Type B pancreatic cell (in vitro differentiated cells): Measurements from ENCODE around the gene ECPAS. TPM values are rescaled to one million over a fixed set of nuclear protein-coding genes. Genes with fewer than 3 reads are reported as not detected.

Experiments
- DNase-seq: peaks from one replicate; pipeline ENCODE4 v3.0.0; 2021; ENCODE audit warnings: mixed read lengths; ENCODE audit not compliant: unreplicated experiment; ENCODE audit errors: extremely low spot score
- H3K27ac Mint-ChIP-seq: 2 replicates; pipeline ENCODE4 v1.8.0; 2021; ENCODE audit warnings: mild to moderate bottlenecking, mixed read lengths
- H3K27me3 Mint-ChIP-seq: 2 replicates; pipeline ENCODE4 v1.8.0; 2021; ENCODE audit warnings: mixed read lengths
- H3K36me3 Mint-ChIP-seq: 2 replicates; pipeline ENCODE4 v1.8.0; 2021; ENCODE audit warnings: mixed read lengths
- H3K4me1 Mint-ChIP-seq: one replicate; pipeline ENCODE4 v1.8.0; 2021; ENCODE audit warnings: mixed read lengths; ENCODE audit not compliant: unreplicated experiment
- H3K4me3 Mint-ChIP-seq: 2 replicates; pipeline ENCODE4 v1.8.0; 2021; ENCODE audit warnings: mild to moderate bottlenecking, mixed read lengths
- H3K9me3 Mint-ChIP-seq: 2 replicates; pipeline ENCODE4 v1.8.0; 2021; ENCODE audit warnings: mixed read lengths
- CTCF ChIP-seq: fragments of 200-600 bp; sonication (generic); conservative IDR thresholded peaks from 2 replicates; pipeline ENCODE4 v1.5.0; 2021; ENCODE audit warnings: antibody characterized with exemption, mild to moderate bottlenecking
- total RNA-seq: library from RNA; stranded (reverse); gene quantifications from 2 replicates; pipeline ENCODE4 v1.2.1, GENCODE V29; 2021; ENCODE audit warnings: low replicate concordance

The ECPAS gene
- total RNA-seq, 1 donor from 2014 or later, result 82.9 TPM

- no peak overlapping the region for H3K27ac Mint-ChIP-seq
These were observed 84.9 kb downstream of the ECPAS start for GRCh38 chr9:111399211-111399739.

DNA sequence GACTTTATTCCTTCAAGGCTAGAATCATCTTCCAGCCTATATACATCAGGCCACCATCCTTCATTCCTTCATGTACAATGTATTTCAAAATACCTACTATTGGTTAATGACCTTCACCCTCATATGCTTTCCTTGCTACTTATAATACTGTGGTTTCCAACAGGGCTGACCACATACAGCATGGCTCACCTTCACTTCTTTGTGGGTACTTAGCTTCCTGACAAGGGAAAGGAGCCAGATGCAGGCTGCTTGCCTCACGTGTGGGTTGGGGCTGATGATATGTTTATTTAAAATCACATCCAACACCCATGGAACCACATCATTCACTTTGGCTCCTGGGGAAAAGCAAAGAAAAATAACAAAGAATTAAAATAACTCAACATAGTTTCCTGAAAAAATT, 90.2 kb downstream of the ECPAS start:
- H3K9me3 Mint-ChIP-seq, result no peaks in the 10 kb centered on the region
- DNase-seq, result no peak
- no peak for TF ChIP-seq CTCF
- no peak overlapping the region for H3K27ac Mint-ChIP-seq
- no peak overlapping the region for H3K4me3 Mint-ChIP-seq
- peaks cover 44% of the 10 kb centered on the region for H3K36me3 Mint-ChIP-seq
- H3K4me1 Mint-ChIP-seq, result no peaks in the 10 kb centered on the region
- no peaks in the 10 kb centered on the region for H3K27me3 Mint-ChIP-seq

More at GRCh38 chr9:111399211-111399739, 84.9 kb downstream of the ECPAS start:
- Mint-ChIP-seq H3K9me3 (peaks cover 11% of the 10 kb centered on the region), H3K27me3 (no peaks in the 10 kb centered on the region), H3K4me1 (no peaks in the 10 kb centered on the region), H3K36me3 (peaks cover 59% of the 10 kb centered on the region), H3K4me3 (no peak overlapping the region)
- no peak for TF ChIP-seq CTCF
- DNase-seq, result no peak

DNA sequence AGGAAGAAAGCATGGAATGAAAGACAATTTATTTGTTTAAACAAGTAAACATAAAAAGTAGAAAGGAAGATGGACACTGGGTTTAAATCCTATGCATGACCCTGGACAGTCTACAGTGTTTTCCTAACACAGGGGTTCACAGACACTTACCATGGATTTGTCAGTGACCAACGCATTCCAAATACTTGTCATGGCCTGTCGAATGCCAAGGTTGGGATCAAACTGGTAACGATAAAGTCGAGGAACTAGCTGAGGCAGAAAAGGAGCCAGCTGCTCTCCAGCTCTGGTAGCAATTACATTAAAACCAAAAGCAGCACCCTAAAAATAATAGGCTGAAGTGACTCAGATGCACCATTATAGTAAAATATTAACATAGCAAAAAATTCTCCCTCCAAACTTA, 94.8 kb downstream of the ECPAS start:
- Mint-ChIP-seq H3K4me1 (no peaks in the 10 kb centered on the region), H3K27ac (no peak overlapping the region), H3K4me3 (no peak overlapping the region), H3K9me3 (no peaks in the 10 kb centered on the region), H3K27me3 (no peaks in the 10 kb centered on the region), H3K36me3 (peaks cover 27% of the 10 kb centered on the region)
- TF ChIP-seq CTCF, result no peak
- DNase-seq, result no peak

DNA sequence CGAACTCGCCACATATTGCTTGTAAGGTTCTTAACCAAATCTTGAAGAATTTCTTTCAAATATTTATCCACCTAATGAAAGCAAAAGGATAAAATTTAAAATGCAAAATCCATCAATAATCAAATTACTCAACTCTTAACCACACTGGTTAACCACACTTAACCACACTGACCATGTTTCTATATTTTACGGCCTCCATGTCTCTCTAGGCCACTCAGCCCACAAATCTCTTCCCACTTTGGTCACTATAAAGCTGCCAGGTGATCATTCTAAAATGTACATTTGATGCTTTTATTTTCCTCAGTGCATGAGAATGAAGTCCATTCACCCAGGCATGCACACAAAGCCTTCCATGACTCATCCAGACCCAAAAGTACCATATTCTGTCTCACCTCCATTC, 97.8 kb downstream of the ECPAS start:
- Mint-ChIP-seq H3K4me3 (no peak overlapping the region), H3K9me3 (no peaks in the 10 kb centered on the region), H3K4me1 (no peaks in the 10 kb centered on the region), H3K27me3 (no peaks in the 10 kb centered on the region), H3K36me3 (peaks cover 26% of the 10 kb centered on the region), H3K27ac (no peak overlapping the region)
- no peak for TF ChIP-seq CTCF
- DNase-seq, result no peak

DNA sequence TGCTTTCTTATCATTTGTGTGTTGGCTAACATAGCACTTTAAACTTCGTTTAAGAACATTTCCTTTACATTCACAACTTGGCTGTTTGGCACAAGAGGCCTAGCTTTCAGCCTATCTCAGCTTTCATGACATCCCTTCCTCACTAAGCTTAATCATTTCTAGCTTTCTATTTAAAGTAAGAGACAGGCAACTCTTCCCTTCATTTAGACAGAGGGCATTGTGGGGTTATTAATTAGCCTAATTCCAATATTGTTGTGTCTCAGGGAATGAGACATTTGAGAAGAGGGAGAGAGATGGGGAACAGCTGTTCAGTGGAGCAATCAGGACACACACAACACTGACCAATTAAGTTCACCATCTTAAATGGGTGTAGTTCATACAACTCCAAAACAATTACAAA, 103.2 kb downstream of the ECPAS start:
- Mint-ChIP-seq H3K4me3 (no peak overlapping the region), H3K27me3 (no peaks in the 10 kb centered on the region), H3K27ac (no peak overlapping the region), H3K36me3 (peaks cover 39% of the 10 kb centered on the region), H3K4me1 (no peaks in the 10 kb centered on the region), H3K9me3 (peaks cover 4% of the 10 kb centered on the region)
- no peak for TF ChIP-seq CTCF
- DNase-seq, result no peak
